HepG2 (cell line): ENCODE results near the gene CDT1. TPM values are rescaled to one million over a fixed set of nuclear protein-coding genes. Genes with fewer than 3 reads are reported as not detected.

Experiments
- FOXA1 ChIP-seq, 2 experiments: fragments of 450-650 bp in 1 of 2; sonication (generic) in 1 of 2; formaldehyde crosslinking in 1 of 2; IDR thresholded peaks; 2 replicates each; pipeline versions ENCODE4 v1.4.0 to v1.6.1; 2016 to 2020; ENCODE audit warnings: missing genetic modification reagents in 1 of 2
- FOXK1 ChIP-seq: sonication (generic); formaldehyde crosslinking; IDR thresholded peaks from 2 replicates; pipeline ENCODE4 v1.4.0; 2020; ENCODE audit warnings: low read depth, missing genetic modification reagents, borderline replicate concordance
- PHF21A ChIP-seq: sonication (generic); formaldehyde crosslinking; IDR thresholded peaks from 2 replicates; pipeline ENCODE4 v1.5.0; 2020; ENCODE audit warnings: mild to moderate bottlenecking, missing genetic modification reagents
- PITX1 ChIP-seq: sonication (generic); formaldehyde crosslinking; IDR thresholded peaks from 2 replicates; pipeline ENCODE4 v1.5.1; 2020; ENCODE audit warnings: mild to moderate bottlenecking, missing genetic modification reagents
- SAFB2 ChIP-seq: sonication (generic); formaldehyde crosslinking; IDR thresholded peaks from 2 replicates; pipeline ENCODE4 v1.5.1; 2020; ENCODE audit warnings: missing genetic modification reagents, low read depth, mild to moderate bottlenecking, borderline replicate concordance
- SOX6 ChIP-seq, 2 experiments: fragments of 450-650 bp in 1 of 2; sonication (generic) in 1 of 2; formaldehyde crosslinking in 1 of 2; IDR thresholded peaks; 2 replicates each; pipeline versions ENCODE4 v1.4.0 to v1.6.1; 2017 to 2020; ENCODE audit warnings: antibody characterized with exemption in 1 of 2, mild to moderate bottlenecking in 1 of 2, missing genetic modification reagents in 1 of 2
- ZNF343 ChIP-seq: sonication (generic); formaldehyde crosslinking; IDR thresholded peaks from 2 replicates; pipeline ENCODE4 v1.4.0; 2020; ENCODE audit warnings: mild to moderate bottlenecking, missing genetic modification reagents
- ZNF7 ChIP-seq: IDR thresholded peaks from 2 replicates; pipeline ENCODE4 v1.6.1; 2016; ENCODE audit warnings: missing biosample characterization, missing genetic modification reagents
- polyA plus RNA-seq, 8 experiments: library from polyadenylated mRNA; depleted of rRNA in 3 of 8; stranded (reverse) in 7 of 8; unstranded in 1 of 8; fragments of >200 nt; fragmentation: Illumina TruSeq in 4 of 8; extraction: Trizol in 4 of 8; gene quantifications; 2 replicates each; pipeline versions ENCODE4 v1.2.1 to v1.2.3, GENCODE V29; 2011 to 2016; ENCODE audit warnings: low read depth in 4 of 8, missing spikeins in 1 of 8, mixed read lengths in 1 of 8; ENCODE audit not compliant: insufficient read depth in 1 of 8
- total RNA-seq, 5 experiments: library from RNA; depleted of rRNA; stranded (reverse); fragments of >200 nt; fragmentation: Illumina TruSeq; extraction: Trizol; gene quantifications; 2 replicates each; pipeline ENCODE4 v1.2.3, GENCODE V29; 2016; ENCODE audit warnings: low read depth in 1 of 5
- TF ChIP-seq, protein P1 (sequence below): sonication (generic); formaldehyde crosslinking; IDR thresholded peaks from 2 replicates; pipeline ENCODE4 v1.4.0; 2020; ENCODE audit warnings: missing genetic modification reagents
- TF ChIP-seq, protein P2 (sequence below): sonication (generic); formaldehyde crosslinking; IDR thresholded peaks from 2 replicates; pipeline ENCODE4 v1.4.0; 2020; ENCODE audit warnings: mild to moderate bottlenecking, missing genetic modification reagents
- TF ChIP-seq, protein P3 (sequence below): IDR thresholded peaks from 2 replicates; pipeline ENCODE4 v1.6.1; 2018; ENCODE audit warnings: missing genetic modification reagents, mild to moderate bottlenecking, missing compliant biosample characterization
- TF ChIP-seq, protein P4 (sequence below): fragments of 450-650 bp; IDR thresholded peaks from 2 replicates; pipeline ENCODE4 v1.6.1; 2017
- TF ChIP-seq, protein P5 (sequence below): sonication (generic); formaldehyde crosslinking; IDR thresholded peaks from 2 replicates; pipeline ENCODE4 v1.8.0; 2022; ENCODE audit warnings: missing genetic modification reagents, mild to moderate bottlenecking, borderline replicate concordance

CDT1 gene
- total and polyA plus RNA-seq, 2 of the 13 experiments (the other 11 are each of a cell fraction or from before 2014, with no cell fraction given): 23.1 to 23.8 TPM

DNA sequence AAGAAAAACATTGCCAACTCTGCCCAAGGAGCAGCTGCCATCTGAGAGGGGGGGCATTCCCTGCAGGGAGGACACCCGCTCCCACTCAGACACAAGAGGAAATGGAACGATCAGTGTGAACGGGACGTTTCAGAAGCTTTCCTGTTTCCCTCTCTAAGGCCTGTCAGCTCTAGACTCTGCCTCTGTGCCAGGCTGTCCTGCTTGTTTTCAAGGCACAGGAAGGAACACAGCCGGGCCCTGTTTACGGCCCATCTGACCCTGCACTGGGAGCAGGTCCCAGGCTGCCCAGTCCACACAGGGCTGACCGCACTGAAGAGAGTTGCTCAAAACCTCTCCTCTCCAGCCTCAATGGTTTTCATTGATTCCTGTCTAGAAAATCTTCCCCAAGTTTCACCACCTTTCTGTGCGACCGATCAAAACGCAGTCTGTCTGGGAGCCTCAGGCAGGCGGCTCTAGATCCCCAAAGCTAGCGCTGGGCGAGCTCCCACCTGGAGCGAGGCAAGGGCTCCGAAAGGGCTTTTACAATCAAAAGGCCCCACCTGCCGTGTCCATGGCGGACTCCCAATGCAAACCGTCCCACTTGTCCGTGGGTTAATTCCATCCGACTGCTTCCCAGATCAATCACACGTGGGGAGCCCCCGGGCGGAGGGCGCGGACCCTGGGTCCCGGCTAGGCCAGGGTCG lies 20.1 kb upstream of the CDT1 start (continued):
- peak; percentile 44; the same call in 1 of the 2 replicates for TF ChIP-seq PITX1 (CRISPR knock-in tag)
- TF ChIP-seq PHF21A (CRISPR knock-in tag): 0 out of 2 replicates have a peak, but pooled peaks have one; percentile 20
- TF ChIP-seq, protein P1, sequence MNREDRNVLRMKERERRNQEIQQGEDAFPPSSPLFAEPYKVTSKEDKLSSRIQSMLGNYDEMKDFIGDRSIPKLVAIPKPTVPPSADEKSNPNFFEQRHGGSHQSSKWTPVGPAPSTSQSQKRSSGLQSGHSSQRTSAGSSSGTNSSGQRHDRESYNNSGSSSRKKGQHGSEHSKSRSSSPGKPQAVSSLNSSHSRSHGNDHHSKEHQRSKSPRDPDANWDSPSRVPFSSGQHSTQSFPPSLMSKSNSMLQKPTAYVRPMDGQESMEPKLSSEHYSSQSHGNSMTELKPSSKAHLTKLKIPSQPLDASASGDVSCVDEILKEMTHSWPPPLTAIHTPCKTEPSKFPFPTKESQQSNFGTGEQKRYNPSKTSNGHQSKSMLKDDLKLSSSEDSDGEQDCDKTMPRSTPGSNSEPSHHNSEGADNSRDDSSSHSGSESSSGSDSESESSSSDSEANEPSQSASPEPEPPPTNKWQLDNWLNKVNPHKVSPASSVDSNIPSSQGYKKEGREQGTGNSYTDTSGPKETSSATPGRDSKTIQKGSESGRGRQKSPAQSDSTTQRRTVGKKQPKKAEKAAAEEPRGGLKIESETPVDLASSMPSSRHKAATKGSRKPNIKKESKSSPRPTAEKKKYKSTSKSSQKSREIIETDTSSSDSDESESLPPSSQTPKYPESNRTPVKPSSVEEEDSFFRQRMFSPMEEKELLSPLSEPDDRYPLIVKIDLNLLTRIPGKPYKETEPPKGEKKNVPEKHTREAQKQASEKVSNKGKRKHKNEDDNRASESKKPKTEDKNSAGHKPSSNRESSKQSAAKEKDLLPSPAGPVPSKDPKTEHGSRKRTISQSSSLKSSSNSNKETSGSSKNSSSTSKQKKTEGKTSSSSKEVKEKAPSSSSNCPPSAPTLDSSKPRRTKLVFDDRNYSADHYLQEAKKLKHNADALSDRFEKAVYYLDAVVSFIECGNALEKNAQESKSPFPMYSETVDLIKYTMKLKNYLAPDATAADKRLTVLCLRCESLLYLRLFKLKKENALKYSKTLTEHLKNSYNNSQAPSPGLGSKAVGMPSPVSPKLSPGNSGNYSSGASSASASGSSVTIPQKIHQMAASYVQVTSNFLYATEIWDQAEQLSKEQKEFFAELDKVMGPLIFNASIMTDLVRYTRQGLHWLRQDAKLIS (CRISPR knock-in tag): 0 out of 2 replicates have a peak, but pooled peaks have one; percentile 6
- TF ChIP-seq, protein P2, sequence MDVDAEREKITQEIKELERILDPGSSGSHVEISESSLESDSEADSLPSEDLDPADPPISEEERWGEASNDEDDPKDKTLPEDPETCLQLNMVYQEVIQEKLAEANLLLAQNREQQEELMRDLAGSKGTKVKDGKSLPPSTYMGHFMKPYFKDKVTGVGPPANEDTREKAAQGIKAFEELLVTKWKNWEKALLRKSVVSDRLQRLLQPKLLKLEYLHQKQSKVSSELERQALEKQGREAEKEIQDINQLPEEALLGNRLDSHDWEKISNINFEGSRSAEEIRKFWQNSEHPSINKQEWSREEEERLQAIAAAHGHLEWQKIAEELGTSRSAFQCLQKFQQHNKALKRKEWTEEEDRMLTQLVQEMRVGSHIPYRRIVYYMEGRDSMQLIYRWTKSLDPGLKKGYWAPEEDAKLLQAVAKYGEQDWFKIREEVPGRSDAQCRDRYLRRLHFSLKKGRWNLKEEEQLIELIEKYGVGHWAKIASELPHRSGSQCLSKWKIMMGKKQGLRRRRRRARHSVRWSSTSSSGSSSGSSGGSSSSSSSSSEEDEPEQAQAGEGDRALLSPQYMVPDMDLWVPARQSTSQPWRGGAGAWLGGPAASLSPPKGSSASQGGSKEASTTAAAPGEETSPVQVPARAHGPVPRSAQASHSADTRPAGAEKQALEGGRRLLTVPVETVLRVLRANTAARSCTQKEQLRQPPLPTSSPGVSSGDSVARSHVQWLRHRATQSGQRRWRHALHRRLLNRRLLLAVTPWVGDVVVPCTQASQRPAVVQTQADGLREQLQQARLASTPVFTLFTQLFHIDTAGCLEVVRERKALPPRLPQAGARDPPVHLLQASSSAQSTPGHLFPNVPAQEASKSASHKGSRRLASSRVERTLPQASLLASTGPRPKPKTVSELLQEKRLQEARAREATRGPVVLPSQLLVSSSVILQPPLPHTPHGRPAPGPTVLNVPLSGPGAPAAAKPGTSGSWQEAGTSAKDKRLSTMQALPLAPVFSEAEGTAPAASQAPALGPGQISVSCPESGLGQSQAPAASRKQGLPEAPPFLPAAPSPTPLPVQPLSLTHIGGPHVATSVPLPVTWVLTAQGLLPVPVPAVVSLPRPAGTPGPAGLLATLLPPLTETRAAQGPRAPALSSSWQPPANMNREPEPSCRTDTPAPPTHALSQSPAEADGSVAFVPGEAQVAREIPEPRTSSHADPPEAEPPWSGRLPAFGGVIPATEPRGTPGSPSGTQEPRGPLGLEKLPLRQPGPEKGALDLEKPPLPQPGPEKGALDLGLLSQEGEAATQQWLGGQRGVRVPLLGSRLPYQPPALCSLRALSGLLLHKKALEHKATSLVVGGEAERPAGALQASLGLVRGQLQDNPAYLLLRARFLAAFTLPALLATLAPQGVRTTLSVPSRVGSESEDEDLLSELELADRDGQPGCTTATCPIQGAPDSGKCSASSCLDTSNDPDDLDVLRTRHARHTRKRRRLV: 0 out of 2 replicates have a peak, but pooled peaks have one; percentile 51
- TF ChIP-seq ZNF7 (CRISPR knock-in tag): no peak
- no peak for TF ChIP-seq FOXA1 (IDR thresholded peaks at IDR 0.05)
- peak; percentile 25; the same call in 1 of the 2 replicates for TF ChIP-seq FOXA1 (CRISPR knock-in tag; IDR thresholded peaks at IDR 0.05)
- TF ChIP-seq ZNF343 (CRISPR knock-in tag): 0 out of 2 replicates have a peak, but pooled peaks have one; percentile 66
- peak; percentile 12; the same call in 1 of the 2 replicates for TF ChIP-seq FOXK1 (CRISPR knock-in tag)
- TF ChIP-seq, protein P3, sequence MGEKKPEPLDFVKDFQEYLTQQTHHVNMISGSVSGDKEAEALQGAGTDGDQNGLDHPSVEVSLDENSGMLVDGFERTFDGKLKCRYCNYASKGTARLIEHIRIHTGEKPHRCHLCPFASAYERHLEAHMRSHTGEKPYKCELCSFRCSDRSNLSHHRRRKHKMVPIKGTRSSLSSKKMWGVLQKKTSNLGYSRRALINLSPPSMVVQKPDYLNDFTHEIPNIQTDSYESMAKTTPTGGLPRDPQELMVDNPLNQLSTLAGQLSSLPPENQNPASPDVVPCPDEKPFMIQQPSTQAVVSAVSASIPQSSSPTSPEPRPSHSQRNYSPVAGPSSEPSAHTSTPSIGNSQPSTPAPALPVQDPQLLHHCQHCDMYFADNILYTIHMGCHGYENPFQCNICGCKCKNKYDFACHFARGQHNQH (CRISPR knock-in tag): peak; percentile 20; the same call in 1 of the 2 replicates
- no peak for TF ChIP-seq SOX6 (IDR thresholded peaks at IDR 0.05)
- TF ChIP-seq SOX6 (CRISPR knock-in tag; IDR thresholded peaks at IDR 0.05): peak; percentile 29; the same call in 1 of the 2 replicates
- TF ChIP-seq, protein P4, sequence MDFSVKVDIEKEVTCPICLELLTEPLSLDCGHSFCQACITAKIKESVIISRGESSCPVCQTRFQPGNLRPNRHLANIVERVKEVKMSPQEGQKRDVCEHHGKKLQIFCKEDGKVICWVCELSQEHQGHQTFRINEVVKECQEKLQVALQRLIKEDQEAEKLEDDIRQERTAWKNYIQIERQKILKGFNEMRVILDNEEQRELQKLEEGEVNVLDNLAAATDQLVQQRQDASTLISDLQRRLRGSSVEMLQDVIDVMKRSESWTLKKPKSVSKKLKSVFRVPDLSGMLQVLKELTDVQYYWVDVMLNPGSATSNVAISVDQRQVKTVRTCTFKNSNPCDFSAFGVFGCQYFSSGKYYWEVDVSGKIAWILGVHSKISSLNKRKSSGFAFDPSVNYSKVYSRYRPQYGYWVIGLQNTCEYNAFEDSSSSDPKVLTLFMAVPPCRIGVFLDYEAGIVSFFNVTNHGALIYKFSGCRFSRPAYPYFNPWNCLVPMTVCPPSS: no peak
- no peak for TF ChIP-seq SAFB2 (CRISPR knock-in tag)
- TF ChIP-seq, protein P5, sequence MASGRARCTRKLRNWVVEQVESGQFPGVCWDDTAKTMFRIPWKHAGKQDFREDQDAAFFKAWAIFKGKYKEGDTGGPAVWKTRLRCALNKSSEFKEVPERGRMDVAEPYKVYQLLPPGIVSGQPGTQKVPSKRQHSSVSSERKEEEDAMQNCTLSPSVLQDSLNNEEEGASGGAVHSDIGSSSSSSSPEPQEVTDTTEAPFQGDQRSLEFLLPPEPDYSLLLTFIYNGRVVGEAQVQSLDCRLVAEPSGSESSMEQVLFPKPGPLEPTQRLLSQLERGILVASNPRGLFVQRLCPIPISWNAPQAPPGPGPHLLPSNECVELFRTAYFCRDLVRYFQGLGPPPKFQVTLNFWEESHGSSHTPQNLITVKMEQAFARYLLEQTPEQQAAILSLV (CRISPR knock-in tag): peak; percentile 82; the same call in 1 of the 2 replicates
